Neural cell (in vitro differentiated cells): ENCODE measurements around the gene ATP1B4.

ENCODE experiments used
- EP300 ChIP-seq: fragments of 450-650 bp; conservative IDR thresholded peaks from 2 replicates; pipeline ENCODE4 v1.6.1; 2014; ENCODE audit warnings: antibody characterized with exemption, mild to moderate bottlenecking, moderate library complexity; ENCODE audit not compliant: poor library complexity, severe bottlenecking
- EZH2 ChIP-seq: fragments of 200-600, 300-800 bp; shearing (Covaris generic), sonication (generic); IDR thresholded peaks from 2 replicates; pipeline ENCODE4 v1.6.1; 2014; ENCODE audit warnings: antibody characterized with exemption, low read length, borderline replicate concordance, mild to moderate bottlenecking; ENCODE audit not compliant: insufficient read depth, poor library complexity, severe bottlenecking
- RAD21 ChIP-seq: fragments of 450-650 bp; conservative IDR thresholded peaks from 2 replicates; pipeline ENCODE4 v1.6.1; 2014; ENCODE audit warnings: antibody characterized with exemption, mild to moderate bottlenecking, moderate library complexity
- TF ChIP-seq, protein P1 (sequence below): fragments of 450-650 bp; IDR thresholded peaks from 2 replicates; pipeline ENCODE4 v1.5.1; 2014; ENCODE audit warnings: antibody characterized with exemption, mild to moderate bottlenecking, moderate library complexity; ENCODE audit not compliant: poor library complexity, severe bottlenecking

DNA sequence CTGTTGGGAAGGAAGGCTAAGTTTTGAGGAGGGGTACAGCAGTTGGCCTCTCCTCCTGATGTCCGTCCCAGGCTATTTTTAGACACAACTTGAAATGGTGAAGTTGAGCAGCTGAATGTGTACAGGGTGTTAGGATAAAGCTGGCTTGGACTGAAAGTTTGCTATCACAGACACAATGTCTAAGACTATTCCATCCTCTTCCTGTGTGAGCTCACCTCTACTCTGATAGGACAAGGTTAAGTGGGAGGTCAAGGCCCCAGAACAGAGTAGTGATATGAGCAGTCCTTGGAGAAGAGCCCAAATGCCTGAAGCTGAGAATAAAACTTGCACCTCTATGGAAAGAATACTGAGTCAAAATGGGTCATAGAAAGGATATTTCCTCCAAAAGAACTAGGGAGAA is 4.1 kb downstream of the ATP1B4 start:
- TF ChIP-seq, protein P1, sequence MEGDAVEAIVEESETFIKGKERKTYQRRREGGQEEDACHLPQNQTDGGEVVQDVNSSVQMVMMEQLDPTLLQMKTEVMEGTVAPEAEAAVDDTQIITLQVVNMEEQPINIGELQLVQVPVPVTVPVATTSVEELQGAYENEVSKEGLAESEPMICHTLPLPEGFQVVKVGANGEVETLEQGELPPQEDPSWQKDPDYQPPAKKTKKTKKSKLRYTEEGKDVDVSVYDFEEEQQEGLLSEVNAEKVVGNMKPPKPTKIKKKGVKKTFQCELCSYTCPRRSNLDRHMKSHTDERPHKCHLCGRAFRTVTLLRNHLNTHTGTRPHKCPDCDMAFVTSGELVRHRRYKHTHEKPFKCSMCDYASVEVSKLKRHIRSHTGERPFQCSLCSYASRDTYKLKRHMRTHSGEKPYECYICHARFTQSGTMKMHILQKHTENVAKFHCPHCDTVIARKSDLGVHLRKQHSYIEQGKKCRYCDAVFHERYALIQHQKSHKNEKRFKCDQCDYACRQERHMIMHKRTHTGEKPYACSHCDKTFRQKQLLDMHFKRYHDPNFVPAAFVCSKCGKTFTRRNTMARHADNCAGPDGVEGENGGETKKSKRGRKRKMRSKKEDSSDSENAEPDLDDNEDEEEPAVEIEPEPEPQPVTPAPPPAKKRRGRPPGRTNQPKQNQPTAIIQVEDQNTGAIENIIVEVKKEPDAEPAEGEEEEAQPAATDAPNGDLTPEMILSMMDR = no peak
- no peak for TF ChIP-seq EP300
- TF ChIP-seq EZH2 = no peak
- TF ChIP-seq RAD21 = no peak
